Esophagus muscularis mucosa (tissue), 4 donors: ENCODE results near the gene ANKRD40CL.

Source experiments
- CTCF ChIP-seq, 3 experiments: fragments of 200-600 bp in 2 of 3; fragments of 450-650 bp in 1 of 3; sonication (generic) in 2 of 3; IDR thresholded peaks; one replicate each; pipeline ENCODE4 v1.5.1; 2017 to 2019; ENCODE audit warnings: antibody characterized with exemption in 3 of 3, mild to moderate bottlenecking in 2 of 3, moderate library complexity in 1 of 3
- EP300 ChIP-seq: sonication (generic); formaldehyde crosslinking; IDR thresholded peaks from one replicate; pipeline ENCODE4 v1.6.1; 2017; ENCODE audit warnings: antibody characterized with exemption
- POLR2A ChIP-seq: fragments of 450-650 bp; IDR thresholded peaks from one replicate; pipeline ENCODE4 v1.6.1; 2017; ENCODE audit warnings: antibody characterized with exemption, moderate library complexity, mild to moderate bottlenecking, low read depth

- TF ChIP-seq POLR2A (no peak), CTCF (IDR thresholded peaks at IDR 0.05) (no peak), EP300 (no peak)
Observed at GRCh38 chr17:50808413-50808812, 41.1 kb upstream of the ANKRD40CL start.
